ENCODE results near the gene FFAR2.

DNA sequence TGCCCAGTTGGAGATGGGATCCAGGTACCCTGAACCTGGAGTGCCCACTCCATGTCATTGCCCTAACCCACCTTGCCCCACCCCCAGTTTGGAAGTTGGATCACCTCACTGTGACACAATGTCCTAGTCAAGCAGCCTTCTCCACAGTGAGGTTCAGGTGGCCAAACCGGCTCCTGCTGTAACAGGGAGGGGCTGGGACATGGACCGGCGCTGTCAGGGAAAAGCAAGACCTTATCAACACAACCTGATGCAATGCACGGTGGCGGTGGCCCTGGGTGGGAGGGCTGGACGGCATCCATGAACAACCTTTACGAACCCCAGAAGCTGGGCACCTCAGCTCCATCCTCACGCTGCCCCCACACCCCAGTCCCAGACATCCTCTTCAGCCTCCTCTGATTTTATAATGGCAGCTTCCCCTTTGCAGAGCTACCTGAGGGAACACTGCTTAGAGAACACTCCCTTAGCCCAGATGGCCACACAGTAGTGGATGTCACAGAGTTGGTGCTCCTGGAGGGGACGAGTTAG, 43.8 kb downstream of the FFAR2 start:
- TF ChIP-seq, protein P1, sequence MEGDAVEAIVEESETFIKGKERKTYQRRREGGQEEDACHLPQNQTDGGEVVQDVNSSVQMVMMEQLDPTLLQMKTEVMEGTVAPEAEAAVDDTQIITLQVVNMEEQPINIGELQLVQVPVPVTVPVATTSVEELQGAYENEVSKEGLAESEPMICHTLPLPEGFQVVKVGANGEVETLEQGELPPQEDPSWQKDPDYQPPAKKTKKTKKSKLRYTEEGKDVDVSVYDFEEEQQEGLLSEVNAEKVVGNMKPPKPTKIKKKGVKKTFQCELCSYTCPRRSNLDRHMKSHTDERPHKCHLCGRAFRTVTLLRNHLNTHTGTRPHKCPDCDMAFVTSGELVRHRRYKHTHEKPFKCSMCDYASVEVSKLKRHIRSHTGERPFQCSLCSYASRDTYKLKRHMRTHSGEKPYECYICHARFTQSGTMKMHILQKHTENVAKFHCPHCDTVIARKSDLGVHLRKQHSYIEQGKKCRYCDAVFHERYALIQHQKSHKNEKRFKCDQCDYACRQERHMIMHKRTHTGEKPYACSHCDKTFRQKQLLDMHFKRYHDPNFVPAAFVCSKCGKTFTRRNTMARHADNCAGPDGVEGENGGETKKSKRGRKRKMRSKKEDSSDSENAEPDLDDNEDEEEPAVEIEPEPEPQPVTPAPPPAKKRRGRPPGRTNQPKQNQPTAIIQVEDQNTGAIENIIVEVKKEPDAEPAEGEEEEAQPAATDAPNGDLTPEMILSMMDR (conservative IDR thresholded peaks at IDR 0.05 in 1 of 2, IDR thresholded peaks at IDR 0.05 in 1 of 2; ENCODE audit: low read depth in 1 of 2, low read length in 2 of 2), result no peak
- no peak for TF ChIP-seq EZH2 (IDR thresholded peaks at IDR 0.05; ENCODE audit: low read length, missing control alignments)
